ENCODE data around the gene RBBP8. TPM values are rescaled to one million over a fixed set of nuclear protein-coding genes. Genes with fewer than 3 reads are reported as not detected.
A peak's percentile ranks its signal among the peaks of the same experiment; 100 is the strongest.

Gene RBBP8
- total RNA-seq, 1 donor from 2014 or later = 30.4 TPM

- H3K27me3 ChIP-seq = no peaks in the 10 kb centered on the region
- H3K9me3 ChIP-seq = no peaks in the 10 kb centered on the region
- no peak for ATAC-seq
- H3K36me3 ChIP-seq = no peaks in the 10 kb centered on the region
- intact Hi-C loops (cut with DNase I) = no loop called here
- H3K4me3 ChIP-seq = no peak overlapping the region
- TF ChIP-seq, protein P1, sequence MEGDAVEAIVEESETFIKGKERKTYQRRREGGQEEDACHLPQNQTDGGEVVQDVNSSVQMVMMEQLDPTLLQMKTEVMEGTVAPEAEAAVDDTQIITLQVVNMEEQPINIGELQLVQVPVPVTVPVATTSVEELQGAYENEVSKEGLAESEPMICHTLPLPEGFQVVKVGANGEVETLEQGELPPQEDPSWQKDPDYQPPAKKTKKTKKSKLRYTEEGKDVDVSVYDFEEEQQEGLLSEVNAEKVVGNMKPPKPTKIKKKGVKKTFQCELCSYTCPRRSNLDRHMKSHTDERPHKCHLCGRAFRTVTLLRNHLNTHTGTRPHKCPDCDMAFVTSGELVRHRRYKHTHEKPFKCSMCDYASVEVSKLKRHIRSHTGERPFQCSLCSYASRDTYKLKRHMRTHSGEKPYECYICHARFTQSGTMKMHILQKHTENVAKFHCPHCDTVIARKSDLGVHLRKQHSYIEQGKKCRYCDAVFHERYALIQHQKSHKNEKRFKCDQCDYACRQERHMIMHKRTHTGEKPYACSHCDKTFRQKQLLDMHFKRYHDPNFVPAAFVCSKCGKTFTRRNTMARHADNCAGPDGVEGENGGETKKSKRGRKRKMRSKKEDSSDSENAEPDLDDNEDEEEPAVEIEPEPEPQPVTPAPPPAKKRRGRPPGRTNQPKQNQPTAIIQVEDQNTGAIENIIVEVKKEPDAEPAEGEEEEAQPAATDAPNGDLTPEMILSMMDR (IDR thresholded peaks at IDR 0.05) = no peak
- H3K4me1 ChIP-seq = no peaks in the 10 kb centered on the region
- no peak overlapping the region for H3K27ac ChIP-seq
- no peak for DNase-seq
Observed at GRCh38 chr18:23043803-23044376, 110.8 kb downstream of the RBBP8 start.

DNA sequence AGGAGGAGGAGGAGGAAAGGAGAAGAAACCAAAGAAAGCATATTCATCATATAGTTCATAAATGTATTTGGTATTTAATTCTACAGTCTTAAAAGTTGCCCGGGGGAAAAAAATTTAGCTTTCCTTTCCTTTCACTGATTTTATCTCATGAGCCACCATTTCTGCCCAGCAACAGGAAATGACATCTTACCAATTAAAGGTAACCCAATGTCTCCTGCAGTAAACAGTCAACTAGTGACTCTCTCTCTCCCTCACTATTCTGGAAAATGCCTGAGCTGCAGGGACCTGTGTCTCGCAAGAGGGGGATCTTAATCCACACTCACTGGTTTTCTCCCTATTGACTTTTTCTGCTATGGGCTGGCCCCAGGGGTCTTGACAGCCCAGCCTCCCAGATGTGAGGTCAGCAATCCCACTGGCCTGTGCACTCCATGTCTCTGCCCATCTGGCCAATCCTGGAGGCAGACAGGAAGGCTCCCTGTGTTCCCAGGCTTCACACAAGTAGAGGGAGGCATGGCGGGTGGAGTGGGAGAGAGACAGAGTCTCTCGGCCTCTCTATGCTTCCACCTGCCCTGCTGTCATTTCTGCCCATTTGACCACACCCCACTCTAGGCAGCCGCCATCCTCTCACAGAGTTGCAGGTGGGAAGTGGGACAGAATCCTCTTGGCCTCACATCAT, 116.7 kb downstream of the RBBP8 start:
- Histone ChIP-seq H3K36me3 (no peaks in the 10 kb centered on the region), H3K4me3 (no peak overlapping the region), H3K9me3 (no peaks in the 10 kb centered on the region), H3K27ac (no peak overlapping the region), H3K4me1 (no peaks in the 10 kb centered on the region), H3K27me3 (no peaks in the 10 kb centered on the region)
- TF ChIP-seq, protein P1 (IDR thresholded peaks at IDR 0.05) = no peak
- DNase-seq (no peak), ATAC-seq (no peak)
- intact Hi-C loops (cut with DNase I) = no loop called here

- H3K36me3 ChIP-seq = no peaks in the 10 kb centered on the region
- intact Hi-C loops (cut with DNase I) = no loop called here
- ATAC-seq = peak; percentile 75
- H3K27ac ChIP-seq = no peak overlapping the region
- no peaks in the 10 kb centered on the region for H3K27me3 ChIP-seq
- no peak overlapping the region for H3K4me3 ChIP-seq
- TF ChIP-seq, protein P1 (IDR thresholded peaks at IDR 0.05) = peak; percentile 14
- H3K4me1 ChIP-seq = no peaks in the 10 kb centered on the region
- DNase-seq = no peak
- no peaks in the 10 kb centered on the region for H3K9me3 ChIP-seq
Observed at GRCh38 chr18:23053776-23054457, 120.8 kb downstream of the RBBP8 start.

- no peaks in the 10 kb centered on the region for H3K27me3 ChIP-seq
- H3K4me3 ChIP-seq = no peak overlapping the region
- TF ChIP-seq, protein P1 (IDR thresholded peaks at IDR 0.05) = no peak
- H3K36me3 ChIP-seq = no peaks in the 10 kb centered on the region
- no peak overlapping the region for H3K27ac ChIP-seq
- H3K4me1 ChIP-seq = no peaks in the 10 kb centered on the region
- intact Hi-C loops (cut with DNase I) = no loop called here
- DNase-seq (no peak), ATAC-seq (no peak)
- H3K9me3 ChIP-seq = no peaks in the 10 kb centered on the region
Observed at GRCh38 chr18:23054553-23054952, 121.4 kb downstream of the RBBP8 start.

- H3K36me3 ChIP-seq = no peaks in the 10 kb centered on the region
- H3K27ac ChIP-seq = no peak overlapping the region
- H3K4me1 ChIP-seq = no peaks in the 10 kb centered on the region
- no peaks in the 10 kb centered on the region for H3K9me3 ChIP-seq
- TF ChIP-seq, protein P1 (IDR thresholded peaks at IDR 0.05) = no peak
- H3K4me3 ChIP-seq = no peak overlapping the region
- DNase-seq = no peak
- H3K27me3 ChIP-seq = no peaks in the 10 kb centered on the region
- peak; percentile 77 for ATAC-seq
- intact Hi-C loops (cut with DNase I) = no loop called here
Observed at GRCh38 chr18:23056315-23056714, 123.2 kb downstream of the RBBP8 start.
